Measurements from ENCODE around the gene WFDC6.
"Not testable (repeated sequence)": the region's sequence is repeated elsewhere in the genome, so short reads cannot be mapped to it uniquely, and the experiment has no call there.

DNA sequence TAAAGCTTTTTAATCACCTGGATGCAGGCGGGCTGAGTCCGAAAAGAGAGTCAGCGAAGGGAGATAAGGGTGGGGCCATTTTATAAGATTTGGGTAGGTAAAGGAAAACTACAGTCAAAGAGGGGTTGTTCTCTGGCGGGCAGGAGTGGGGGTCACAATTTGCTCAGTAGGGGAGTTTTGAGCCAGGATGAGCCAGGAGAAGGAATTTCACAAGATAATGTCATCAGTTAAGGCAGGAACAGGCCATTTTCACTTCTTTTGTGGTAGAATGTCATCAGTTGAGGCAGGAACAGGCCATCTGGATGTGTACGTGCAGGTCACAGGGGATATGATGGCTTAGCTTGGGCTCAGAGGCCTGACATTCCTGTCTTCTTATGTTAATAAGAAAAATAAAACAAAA is 45.0 kb upstream of the WFDC6 start:
- not testable (repeated sequence) for TF ChIP-seq CTCF, POLR2A (IDR thresholded peaks at IDR 0.05)

All from adrenal gland (tissue), 5 donors.